HG03025 (cell line): ENCODE results near the gene RPS4Y2.

Experiments
- ATAC-seq: cut with Tn5 transposase; IDR thresholded peaks from one replicate; pipeline ENCODE4 v1.9.1; 2021; ENCODE audit warnings: mild to moderate bottlenecking, moderate library complexity; ENCODE audit not compliant: unreplicated experiment, low FRiP score

The RPS4Y2 gene

GRCh38 chrY:20817067-20817466, 61.2 kb downstream of the RPS4Y2 start:
- ATAC-seq = no peak
